GM18502 (cell line): Measurements from ENCODE around the gene OPCML.
A peak's percentile ranks its signal among the peaks of the same experiment; 100 is the strongest.

Experiments used
- ATAC-seq: cut with Tn5 transposase; IDR thresholded peaks from one replicate; pipeline ENCODE4 v1.9.1; 2021; ENCODE audit warnings: mild to moderate bottlenecking; ENCODE audit not compliant: unreplicated experiment, poor library complexity

OPCML gene

DNA sequence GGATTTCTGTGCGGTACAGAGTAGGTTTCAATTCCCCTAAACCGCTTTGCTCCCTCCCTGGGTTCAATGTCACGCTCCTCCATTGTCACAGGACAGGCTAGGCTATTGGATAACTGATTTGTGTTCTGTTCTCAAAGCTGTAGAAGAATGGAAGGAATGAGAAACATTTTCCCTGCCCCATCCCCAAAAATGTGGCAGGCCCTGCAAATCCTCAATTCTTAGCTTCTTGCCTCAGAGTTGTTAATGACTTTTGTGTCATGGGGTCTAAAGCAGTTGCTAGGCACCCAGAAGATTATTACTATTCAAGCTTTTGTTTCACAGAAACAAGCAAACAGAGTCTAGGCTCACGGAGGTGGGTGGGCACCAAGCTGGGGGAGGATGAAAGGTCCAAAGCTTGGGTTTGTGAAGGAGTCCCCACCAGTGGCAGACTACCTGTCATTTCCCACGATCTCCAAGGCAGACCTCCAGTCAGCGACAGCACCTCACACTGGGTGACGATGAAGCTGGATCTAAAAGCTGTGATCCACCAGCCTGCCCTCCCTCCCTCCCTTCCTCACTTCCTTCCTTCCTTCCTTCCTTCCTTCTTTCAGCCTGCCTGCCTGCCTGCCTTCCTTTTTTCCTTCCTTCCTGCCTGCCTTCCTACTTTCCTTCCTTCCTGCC, 1080.2 kb downstream of the OPCML start:
- ATAC-seq = no peak

DNA sequence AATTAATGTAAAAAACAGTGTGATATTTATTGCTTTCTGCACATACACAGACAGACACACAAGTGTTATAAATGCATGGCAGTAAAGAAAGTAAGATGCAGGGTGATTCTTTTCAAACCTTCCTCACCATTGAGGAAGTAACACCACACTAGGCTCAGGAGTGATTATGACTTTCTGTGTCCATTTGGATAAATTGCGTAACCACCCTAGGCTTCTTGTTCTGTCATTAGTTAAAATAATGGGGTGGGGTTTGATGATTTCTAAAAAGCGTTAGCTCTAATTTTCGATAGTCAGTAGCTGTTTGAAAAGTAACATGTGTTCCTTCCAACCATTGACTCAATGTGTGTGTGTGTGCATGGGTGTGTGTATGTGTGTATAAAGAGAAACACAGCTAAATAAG, 1081.7 kb downstream of the OPCML start:
- ATAC-seq = no peak

DNA sequence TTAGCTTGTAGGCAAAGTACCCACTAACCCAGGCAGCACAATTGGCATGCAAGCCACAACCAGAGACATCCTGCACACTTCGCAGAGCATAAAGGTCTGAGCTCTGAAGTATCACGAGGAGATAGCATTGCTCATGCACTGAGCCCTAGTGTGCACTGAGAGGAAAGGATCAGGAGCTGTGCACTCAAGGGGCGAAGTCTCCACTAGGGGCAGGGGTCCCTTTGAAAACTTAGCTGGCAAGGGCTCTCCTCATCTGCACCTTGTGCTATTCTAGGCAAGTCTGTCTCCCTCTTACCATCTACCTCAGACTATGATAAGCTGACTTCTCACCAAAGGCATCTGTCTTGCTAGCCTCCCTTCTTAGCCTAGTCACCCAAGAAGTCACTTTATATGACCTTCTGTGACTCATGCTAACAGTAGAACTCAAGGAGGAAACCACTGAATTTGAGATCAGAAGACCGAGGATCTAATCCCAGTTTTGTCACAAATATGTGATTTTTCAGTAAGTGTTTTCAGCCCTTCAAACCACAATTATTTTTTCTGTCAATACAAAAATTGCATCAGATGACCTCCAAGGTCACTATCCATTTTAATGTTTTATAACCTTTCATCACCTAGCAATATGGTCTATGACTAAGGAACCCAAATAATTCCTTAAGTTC, 1083.8 kb downstream of the OPCML start:
- ATAC-seq = no peak

DNA sequence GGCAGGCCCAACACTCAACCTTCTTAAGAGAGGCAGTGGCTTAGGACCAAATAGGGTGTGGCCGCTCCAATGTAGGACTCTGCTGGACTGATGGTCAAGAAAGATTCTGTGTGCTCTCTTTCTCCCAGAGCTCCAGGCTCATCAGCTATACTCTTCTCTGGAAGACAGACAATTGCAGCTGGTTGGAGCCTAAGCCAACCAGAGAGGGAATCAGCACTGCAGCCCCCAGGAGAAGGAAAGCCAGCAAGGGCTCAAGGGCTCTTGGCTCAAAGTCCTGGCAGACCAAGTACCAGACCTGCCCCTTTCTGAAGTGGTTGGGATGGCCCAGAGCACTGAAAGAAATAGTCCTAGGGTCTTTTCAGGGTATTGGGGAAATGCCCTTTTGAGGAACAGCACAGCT, 1084.5 kb downstream of the OPCML start:
- ATAC-seq = no peak

DNA sequence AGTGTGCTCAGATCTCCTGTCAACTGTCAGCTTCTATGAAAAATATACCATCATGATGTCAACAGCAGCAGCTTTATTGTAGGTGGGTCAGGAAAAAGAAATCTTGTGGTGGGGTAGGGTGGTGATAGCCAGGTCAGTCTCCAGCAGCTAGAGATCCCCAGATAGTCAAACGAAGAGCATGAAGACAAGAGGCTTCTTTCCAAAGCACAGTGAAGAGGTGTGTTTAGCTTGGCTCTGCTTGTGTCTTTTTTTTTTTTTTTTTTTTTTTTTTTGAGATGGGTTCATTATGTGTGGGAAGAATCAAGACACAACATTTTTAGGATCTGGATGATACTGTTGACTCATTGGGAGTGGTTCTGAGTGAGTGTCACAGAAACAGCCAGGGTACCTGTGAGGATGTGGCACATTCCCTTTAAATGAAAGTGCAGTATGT, 1086.4 kb downstream of the OPCML start:
- ATAC-seq = no peak

DNA sequence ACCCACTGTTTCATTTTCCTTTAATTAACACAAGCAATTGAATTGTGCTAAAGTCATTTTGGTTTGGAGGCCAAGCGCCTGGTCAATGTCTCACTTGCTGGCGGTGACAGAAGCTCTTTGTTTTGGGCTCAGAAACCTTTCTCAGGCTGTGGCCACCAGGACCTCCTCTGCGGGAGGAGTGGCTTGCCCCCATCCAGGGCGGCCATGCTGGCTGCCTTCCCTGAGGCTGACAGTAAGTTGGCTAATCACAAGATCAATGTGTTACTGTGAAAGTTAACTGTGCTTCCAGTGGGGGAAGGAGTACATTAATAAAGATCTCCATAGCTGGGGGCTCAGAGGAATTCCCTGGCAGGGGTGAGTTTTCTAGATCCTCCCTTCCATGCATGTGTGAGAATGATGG, 1087.4 kb downstream of the OPCML start:
- no peak for ATAC-seq

DNA sequence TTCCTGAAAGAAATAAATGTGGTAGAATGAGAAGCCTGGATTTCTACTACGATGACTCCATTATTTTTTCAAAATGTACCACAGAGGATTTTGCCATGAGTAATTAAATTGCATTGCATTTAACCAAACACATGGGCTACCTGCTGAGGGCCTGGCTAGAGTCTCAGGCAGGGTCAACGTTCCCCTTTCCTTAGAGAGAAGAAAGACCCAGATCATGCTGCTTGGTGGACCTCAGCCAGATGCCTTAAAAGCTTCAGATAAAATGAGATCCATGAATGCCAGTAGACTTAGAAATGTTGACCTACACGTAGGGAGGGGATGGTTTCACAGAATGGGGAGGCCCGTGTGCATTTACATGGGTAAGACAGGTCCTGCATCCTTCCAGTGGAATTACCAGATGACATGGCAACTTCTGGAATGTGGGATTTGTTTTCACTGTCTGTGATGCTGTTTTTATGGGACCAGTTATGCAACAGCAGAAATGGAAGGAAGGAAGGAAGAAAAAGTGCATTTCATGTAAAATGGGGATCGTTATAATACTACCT, 1092.5 kb downstream of the OPCML start:
- no peak for ATAC-seq

DNA sequence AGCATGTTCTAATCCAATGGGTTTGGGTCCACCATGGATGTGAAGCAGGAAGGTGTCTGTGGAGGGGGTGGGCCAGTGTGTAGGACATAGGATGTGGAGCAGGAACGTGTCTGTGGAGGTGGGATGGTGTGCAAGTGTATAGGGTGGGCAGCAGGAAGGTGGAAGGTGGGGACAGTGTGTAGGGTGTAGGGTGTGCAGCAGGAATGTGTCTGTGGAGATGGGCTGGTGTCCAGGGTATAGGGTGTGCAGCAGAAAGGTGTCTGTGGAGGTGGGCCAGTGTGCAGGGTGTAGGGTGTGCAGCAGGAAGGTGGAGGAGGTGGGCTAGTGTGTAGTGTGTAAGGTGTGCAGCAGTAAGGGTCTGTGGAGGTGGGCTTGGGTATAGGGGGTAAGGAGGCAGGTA, 1093.9 kb downstream of the OPCML start:
- no peak for ATAC-seq

DNA sequence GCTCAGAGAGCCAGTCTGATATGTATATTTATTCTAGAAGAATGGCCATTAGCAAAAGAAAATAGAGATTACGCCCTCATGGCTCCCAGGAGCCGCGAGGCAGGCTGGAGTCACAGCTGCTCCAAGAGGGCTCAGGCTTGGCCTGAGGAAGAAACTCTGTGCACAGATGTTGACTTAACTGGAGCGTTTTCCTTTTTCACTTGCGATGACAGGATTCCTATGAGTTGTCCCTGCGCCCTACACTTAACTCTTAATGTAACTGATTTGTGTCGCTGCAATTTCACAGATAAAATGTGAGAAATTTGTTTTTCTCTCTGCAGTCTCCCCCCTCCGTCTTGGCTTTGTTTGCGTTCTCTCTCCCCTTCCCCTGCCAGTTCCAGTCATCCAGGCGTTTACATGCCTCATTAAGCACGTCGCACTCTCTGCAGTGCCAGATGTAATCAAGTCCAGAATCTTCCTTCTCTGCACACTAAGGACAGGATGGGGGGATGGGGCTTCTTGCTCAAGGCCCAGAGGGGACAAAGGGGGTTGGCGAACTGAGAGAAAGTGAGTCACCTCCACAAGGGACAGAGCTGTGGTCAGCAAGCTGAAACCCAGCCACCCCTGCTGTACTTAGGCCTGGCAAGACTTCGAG, 1101.8 kb downstream of the OPCML start:
- ATAC-seq = no peak

DNA sequence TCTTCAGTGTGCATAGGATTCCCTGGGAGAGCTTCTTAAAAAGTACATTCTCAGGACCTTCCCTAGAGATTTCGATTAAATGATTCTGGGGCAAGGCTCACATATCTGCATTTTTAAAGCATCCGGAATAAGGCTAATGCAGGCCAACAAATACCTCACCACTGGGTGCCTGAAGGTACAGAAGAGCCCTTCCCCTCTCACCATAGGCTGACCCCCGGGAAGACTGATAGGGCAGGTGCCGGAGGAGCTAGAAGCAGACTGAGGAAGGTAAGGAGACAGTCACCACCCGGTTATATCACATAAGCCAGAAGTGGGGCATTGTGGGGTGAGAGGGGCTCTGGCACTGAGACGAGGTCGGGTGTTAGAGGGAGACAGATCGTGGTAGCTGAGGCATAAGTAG, 1102.6 kb downstream of the OPCML start:
- ATAC-seq = no peak

DNA sequence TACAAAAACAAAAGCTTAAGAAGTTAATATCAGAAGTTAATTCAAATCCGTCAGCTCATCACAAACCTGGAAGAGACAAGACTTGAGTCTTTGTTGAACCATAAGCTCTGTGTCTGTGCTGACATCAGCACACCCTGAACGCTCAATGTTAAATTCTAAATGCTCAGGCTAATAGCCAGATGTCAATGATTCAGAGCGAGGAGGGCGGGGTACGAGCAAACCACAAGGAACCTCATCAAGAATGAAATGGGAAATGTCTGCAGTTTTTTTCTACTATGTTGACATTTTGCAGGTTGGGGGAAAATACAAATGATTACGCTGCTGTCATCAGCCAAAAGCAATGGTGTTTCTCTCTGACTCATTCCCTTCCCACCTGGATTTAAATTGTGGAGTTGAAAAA, 1104.7 kb downstream of the OPCML start:
- no peak for ATAC-seq

DNA sequence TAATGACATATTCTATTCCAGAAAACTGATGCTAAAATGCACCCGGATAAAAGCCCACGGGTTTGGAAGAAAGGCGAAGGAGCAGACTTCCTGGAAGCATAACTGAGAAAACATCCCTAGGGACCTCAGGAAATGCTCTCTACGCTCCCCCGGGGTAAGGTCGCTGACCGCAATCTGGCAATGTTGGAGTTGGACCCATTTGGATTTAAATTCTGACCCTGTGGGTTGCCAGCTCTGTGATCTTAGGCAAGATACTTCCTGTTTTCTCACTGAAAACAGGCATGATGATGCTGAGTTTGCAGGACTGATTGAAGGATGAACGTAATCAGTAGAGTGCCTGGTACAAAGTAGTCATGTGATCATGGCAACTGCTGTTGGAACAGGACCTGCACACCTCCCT, 1107.9 kb downstream of the OPCML start:
- ATAC-seq = no peak

DNA sequence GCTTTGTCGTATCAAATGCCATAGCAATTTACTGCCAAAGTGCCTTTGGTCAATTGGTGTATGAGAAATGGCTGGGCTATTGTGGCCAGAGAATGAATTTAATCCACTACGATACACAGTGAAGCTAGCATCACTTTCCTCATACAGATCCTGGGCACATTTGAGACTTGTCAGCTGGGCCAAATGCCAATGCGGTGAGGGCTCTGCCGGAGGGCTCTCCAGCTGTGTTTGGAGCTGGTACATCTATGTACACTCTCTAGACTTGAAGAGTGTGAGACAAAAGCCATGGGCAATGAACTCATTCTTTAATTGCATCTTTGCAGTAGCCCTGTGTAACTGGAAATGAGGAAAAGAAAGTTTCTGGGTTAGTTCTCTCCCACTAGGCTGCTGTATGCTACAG, 1109.0 kb downstream of the OPCML start:
- ATAC-seq = no peak

DNA sequence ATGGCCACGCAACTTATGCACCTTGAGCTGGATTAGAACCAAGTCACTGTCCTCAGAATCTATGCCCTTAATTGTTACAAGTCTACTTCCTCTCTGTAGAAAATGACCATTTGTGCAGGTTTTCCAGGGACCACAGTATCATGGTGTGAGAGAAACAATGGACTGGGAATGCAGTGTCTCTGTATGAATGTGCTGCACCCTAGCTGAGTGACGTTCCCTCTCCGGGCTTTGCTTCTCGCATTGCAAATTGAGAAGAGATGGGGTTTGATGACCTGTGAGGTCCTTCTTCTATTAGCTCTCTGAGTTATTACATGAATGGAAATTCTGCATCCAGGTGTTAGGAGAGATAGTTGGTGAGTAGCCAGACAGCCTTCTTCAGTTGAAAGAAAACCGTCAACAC, 1109.6 kb downstream of the OPCML start:
- no peak for ATAC-seq

DNA sequence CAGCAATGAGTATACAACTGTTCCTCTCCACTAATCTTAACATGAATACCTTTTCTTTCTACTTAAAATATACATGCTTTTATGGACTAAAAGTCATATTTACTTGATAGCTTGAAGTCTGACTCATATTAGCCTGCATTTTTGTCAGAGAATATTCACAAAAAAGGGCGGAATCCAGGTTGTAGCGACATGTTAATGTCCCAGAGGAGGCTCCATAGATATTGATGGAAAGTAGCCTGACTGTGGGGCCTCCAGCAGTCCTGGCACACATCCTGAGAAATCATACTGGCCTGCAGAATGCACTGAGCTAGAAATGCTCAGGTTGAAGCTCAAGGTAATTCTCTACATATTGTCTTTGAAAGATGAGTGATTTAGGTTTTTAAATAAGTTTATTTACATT, 1110.7 kb downstream of the OPCML start:
- no peak for ATAC-seq

DNA sequence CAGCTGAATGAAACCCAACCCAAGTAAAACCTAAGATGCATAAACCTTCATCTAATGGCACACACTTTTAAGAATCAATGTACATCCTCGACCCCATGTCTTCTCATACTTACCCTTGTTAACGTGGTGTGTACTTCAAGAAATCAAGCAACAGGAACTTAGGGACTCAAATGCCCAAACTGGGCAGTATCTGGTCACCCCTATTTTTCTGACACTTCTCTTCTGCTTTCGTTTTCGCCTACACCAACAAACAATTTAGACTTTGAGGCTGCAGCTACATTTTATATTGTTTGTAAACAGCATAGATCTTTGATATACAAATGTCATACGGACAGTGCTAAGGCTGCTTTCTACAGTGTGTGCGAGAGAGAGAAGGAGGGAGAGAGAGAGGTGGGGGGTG, 1117.8 kb downstream of the OPCML start:
- ATAC-seq = no peak

DNA sequence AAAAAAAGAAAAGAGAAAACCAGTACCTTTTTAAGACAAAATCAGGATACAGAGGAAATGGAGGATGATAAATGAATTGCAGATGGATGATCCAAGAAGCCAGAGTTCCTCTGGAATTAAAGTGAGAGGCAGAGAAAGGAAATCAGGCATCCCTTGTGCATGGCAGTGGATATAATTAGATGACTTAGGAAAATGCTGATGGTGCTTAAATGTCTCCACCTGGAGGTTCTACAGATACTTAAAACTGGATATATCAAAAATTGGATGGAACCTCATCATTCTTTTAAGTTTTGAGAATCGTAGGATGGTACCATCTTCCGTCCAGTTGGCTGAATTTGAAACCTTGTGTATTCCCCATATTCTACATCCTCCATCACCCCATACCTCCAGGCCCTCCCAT, 1121.9 kb downstream of the OPCML start:
- no peak for ATAC-seq

DNA sequence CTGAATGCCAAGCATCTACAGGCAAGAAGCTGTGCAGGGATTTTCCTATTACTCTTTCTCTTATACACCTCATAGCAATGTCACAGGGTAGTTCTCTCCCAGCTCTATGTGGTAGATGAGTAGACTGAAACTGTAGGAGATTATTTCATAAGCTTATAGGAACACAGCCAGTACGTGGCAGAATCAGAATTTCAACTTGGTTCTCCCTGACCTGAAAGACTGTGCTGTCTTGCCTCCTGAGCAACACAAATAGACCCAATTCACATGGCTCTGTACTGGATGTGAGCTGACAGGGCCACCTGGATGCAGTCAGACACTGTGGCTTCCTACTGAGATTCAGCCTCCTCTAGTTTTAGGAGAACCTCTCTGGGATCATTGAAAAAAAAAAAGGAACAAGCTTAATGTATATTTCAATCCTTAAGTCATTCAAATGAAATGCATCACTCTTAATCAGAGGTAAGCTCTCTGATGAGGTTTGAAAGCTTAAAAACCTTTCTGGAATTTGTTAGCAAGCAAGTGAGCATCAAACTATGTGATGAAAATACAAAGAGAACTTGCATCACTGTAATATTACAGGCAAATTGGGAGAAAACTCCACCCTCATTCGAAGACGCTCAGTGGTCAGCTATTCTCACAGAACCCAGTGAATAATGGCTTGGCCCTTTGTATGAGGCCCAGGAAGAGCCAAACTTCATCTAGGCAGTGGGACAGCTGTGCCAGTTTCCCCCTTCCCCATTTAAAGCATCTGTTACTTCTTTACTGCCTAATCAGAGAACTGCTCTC, 1122.5 kb downstream of the OPCML start:
- no peak for ATAC-seq

DNA sequence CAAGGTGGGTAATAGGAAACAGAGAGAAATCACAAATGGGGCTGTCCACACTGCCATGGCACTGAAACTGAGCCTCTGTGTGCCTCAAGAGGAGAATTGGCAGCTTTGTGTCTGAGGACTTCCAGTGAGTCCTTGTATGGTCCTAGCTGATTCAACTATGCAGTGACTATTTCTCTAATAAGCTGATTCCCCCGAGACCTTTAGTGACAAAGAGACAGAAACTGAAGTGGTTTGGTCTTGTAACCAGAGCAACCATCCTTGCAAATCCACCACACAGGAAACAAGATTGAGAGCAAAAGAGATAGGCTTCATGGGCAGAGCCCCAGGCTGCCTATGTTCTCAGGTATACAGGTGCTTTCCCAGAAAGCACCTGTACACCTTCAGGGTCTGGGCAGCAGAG, 1123.4 kb downstream of the OPCML start:
- ATAC-seq = peak; percentile 86

DNA sequence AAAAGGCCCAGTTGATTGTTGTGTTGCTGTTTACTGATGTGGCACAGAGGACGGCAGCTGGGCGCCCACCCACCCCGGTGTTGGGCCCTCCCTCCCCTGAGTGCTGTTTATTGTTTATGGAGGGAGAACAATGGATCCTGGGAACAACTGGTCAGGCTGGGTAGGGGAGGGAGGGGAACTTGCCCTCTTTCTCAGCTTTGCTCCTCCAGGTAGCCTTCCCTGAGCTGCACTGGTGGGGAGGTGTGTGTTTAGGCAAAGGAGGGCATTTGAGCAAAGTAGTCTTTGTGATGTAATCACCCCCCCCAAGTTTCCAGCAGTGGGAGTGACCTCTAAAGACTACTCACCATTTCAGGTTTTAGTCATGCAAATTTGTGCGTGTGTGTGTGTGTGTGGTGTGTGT, 1126.6 kb downstream of the OPCML start:
- no peak for ATAC-seq
